Neuronal stem cell (in vitro differentiated cells): ENCODE measurements around the gene SLC6A6.

Source experiments
- DNase-seq: peaks from one replicate; pipeline ENCODE4 v3.0.0-alpha.2; 2013; ENCODE audit warnings: low spot score
- H2AFZ ChIP-seq: one replicate; pipeline ENCODE4 v1.6.1; 2013; ENCODE audit warnings: mild to moderate bottlenecking, low read length, inconsistent platforms
- H2AK5ac ChIP-seq: 2 replicates; pipeline ENCODE4 v1.6.1; 2013; ENCODE audit warnings: low read depth, mild to moderate bottlenecking, inconsistent platforms, low read length, moderate library complexity, mixed read lengths
- H2BK120ac ChIP-seq: 2 replicates; pipeline ENCODE4 v1.6.1; 2013; ENCODE audit warnings: low read depth, mild to moderate bottlenecking, inconsistent platforms, low read length, moderate library complexity, mixed read lengths
- H2BK12ac ChIP-seq: one replicate; pipeline ENCODE4 v1.6.1; 2013; ENCODE audit warnings: low read length, inconsistent platforms
- H2BK15ac ChIP-seq: 2 replicates; pipeline ENCODE4 v1.6.1; 2013; ENCODE audit warnings: mild to moderate bottlenecking, low read length, inconsistent platforms, mixed read lengths
- H2BK5ac ChIP-seq: one replicate; pipeline ENCODE4 v1.6.1; 2013; ENCODE audit warnings: inconsistent platforms, mild to moderate bottlenecking, low read length, moderate library complexity
- H3K14ac ChIP-seq: one replicate; pipeline ENCODE4 v1.6.1; 2013; ENCODE audit warnings: low read length, inconsistent platforms
- H3K18ac ChIP-seq: 2 replicates; pipeline ENCODE4 v1.6.1; 2013; ENCODE audit warnings: low read length, inconsistent platforms
- H3K23ac ChIP-seq: 2 replicates; pipeline ENCODE4 v1.6.1; 2013; ENCODE audit warnings: low read depth, mild to moderate bottlenecking, mixed read lengths, low read length, inconsistent platforms; ENCODE audit not compliant: poor library complexity
- H3K27ac ChIP-seq: replicated peaks from 3 replicates; pipeline ENCODE4 v1.5.1; 2013; ENCODE audit warnings: low read length, inconsistent platforms
- H3K27me3 ChIP-seq, 3 experiments: 2 replicates each; pipeline ENCODE4 v1.6.1; 2013; ENCODE audit warnings: low read length in 3 of 3, mild to moderate bottlenecking in 2 of 3, inconsistent platforms in 1 of 3, low read depth in 1 of 3, mixed read lengths in 1 of 3, moderate library complexity in 1 of 3; ENCODE audit not compliant: control insufficient read depth in 3 of 3, insufficient read depth in 3 of 3
- H3K36me3 ChIP-seq, 2 donors: replicated peaks in 1 of 2; 2 replicates each; pipeline ENCODE4 v1.6.1; 2013; ENCODE audit warnings: low read length in 2 of 2; ENCODE audit not compliant: control insufficient read depth in 2 of 2, insufficient read depth in 2 of 2
- H3K4ac ChIP-seq: 2 replicates; pipeline ENCODE4 v1.6.1; 2013; ENCODE audit warnings: inconsistent platforms, mild to moderate bottlenecking, low read length, moderate library complexity
- H3K4me1 ChIP-seq, 2 donors: 1 replicate in 1 of 2; 2 replicates in 1 of 2; pipeline ENCODE4 v1.6.1; 2013; ENCODE audit warnings: low read length in 2 of 2, low read depth in 1 of 2; ENCODE audit not compliant: control insufficient read depth in 2 of 2, insufficient read depth in 1 of 2
- H3K4me2 ChIP-seq: one replicate; pipeline ENCODE4 v1.6.1; 2013; ENCODE audit warnings: mild to moderate bottlenecking, low read length, inconsistent platforms; ENCODE audit not compliant: insufficient read depth, poor library complexity, severe bottlenecking
- H3K4me3 ChIP-seq, 2 donors: 2 replicates each; pipeline ENCODE4 v1.5.1; 2013; ENCODE audit warnings: low read length in 2 of 2, mild to moderate bottlenecking in 2 of 2, inconsistent platforms in 1 of 2, moderate library complexity in 1 of 2
- H3K79me1 ChIP-seq: one replicate; pipeline ENCODE4 v1.6.1; 2013; ENCODE audit warnings: low read depth, mild to moderate bottlenecking, inconsistent platforms, low read length, moderate library complexity
- H3K9ac ChIP-seq: one replicate; pipeline ENCODE4 v1.6.1; 2013; ENCODE audit warnings: mild to moderate bottlenecking, low read depth, low read length, inconsistent platforms; ENCODE audit not compliant: poor library complexity
- H3K9me3 ChIP-seq, 2 donors: replicated peaks in 1 of 2; 2 replicates each; pipeline versions ENCODE3 to v1.6.1; 2013; ENCODE audit warnings: low read length in 2 of 2, mild to moderate bottlenecking in 2 of 2, inconsistent platforms in 1 of 2, low read depth in 1 of 2, mixed read lengths in 1 of 2, moderate library complexity in 1 of 2; ENCODE audit not compliant: control insufficient read depth in 2 of 2, insufficient read depth in 1 of 2
- H4K8ac ChIP-seq: one replicate; pipeline ENCODE4 v1.6.1; 2013; ENCODE audit warnings: low read depth, mild to moderate bottlenecking, inconsistent platforms, low read length, moderate library complexity
- H4K91ac ChIP-seq: one replicate; pipeline ENCODE4 v1.6.1; 2013; ENCODE audit warnings: low read length, low read depth, mild to moderate bottlenecking, inconsistent platforms; ENCODE audit not compliant: poor library complexity
- WGBS, 2 donors: extraction: QIAGEN DNeasy Blood & Tissue Kit; methylation state at CpG; one replicate each; pipeline ENCODE4 v1.1.7; 2013; ENCODE audit warnings: missing lambda C conversion rate in 2 of 2, mixed read lengths in 1 of 2; ENCODE audit not compliant: insufficient read length in 2 of 2, insufficient replicate concordance in 1 of 2; ENCODE audit errors: extremely low coverage in 2 of 2; 5-methylcytosine and 5-hydroxymethylcytosine counted together

The SLC6A6 gene

DNA sequence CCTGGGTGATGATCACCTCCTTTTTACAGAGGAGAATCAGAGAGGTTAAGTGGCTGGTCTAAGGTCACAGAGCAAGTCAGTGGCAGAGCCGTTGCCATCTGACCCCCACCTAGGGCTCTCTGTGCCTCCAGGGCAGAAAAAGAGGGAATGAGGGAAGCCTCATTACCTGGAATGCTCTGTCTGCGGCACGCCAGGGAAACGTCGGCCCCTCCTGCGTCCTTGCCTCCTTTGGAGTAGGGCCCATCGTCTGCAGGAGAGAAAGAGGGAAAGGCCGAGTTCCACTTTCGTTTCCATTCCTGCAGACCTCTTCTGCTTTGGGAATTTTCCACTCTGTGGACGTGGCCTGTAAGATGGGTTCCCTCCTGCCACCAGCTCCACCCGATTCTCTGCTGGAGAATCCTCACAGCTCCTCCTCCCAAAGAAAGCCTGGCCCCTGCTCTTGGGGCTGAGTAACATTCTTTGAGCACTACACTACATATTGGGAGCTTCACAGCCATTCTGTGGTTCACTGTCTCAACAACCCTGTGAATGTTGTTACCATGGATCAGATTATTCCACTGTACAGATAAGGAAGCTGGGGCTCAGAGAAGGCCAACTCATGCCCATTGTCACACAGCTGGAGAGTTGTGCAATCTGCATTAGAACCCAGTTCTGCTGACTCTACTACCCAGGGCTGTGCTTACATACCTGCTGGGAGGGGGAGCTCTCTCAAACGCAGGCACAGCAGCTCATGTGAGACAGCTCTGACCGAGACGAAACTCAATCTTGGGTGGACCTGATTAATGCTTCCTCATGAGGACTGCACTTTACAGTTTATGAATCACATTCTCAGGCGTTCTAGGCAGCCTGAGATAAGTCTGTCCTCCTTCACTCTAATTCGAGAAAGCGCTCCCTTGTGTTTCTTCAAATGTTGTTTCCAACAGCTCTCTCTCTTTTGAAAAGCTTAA is 123.6 kb downstream of the SLC6A6 start:
- Histone ChIP-seq H2AK5ac (no peak overlapping the region), H3K27me3 (peaks cover 0 to 40% (median 0%) of the 10 kb centered on the region in 3 experiments), H3K4ac (no peak overlapping the region), H2BK120ac (no peak overlapping the region), H2BK15ac (no peak overlapping the region), H2BK5ac (no peak overlapping the region), H3K4me3 (no peak overlapping the region), H2AFZ (no peak overlapping the region), H3K4me2 (no peak overlapping the region), H4K91ac (no peak overlapping the region), H3K4me1 (peaks cover 0 to 6% of the 10 kb centered on the region in 2 donors), H3K79me1 (no peaks in the 10 kb centered on the region), H3K27ac (no peak overlapping the region), H2BK12ac (no peak overlapping the region), H3K9me3 (no peaks in the 10 kb centered on the region), H3K18ac (peak overlapping the region; percentile 32), H3K36me3 (no peaks in the 10 kb centered on the region), H3K23ac (no peak overlapping the region), H4K8ac (no peak overlapping the region), H3K14ac (no peak overlapping the region), H3K9ac (no peak overlapping the region)
- no CpG with 5 or more reads among the region's 17 CpGs for WGBS, 2 donors
- DNase-seq: no peak

DNA sequence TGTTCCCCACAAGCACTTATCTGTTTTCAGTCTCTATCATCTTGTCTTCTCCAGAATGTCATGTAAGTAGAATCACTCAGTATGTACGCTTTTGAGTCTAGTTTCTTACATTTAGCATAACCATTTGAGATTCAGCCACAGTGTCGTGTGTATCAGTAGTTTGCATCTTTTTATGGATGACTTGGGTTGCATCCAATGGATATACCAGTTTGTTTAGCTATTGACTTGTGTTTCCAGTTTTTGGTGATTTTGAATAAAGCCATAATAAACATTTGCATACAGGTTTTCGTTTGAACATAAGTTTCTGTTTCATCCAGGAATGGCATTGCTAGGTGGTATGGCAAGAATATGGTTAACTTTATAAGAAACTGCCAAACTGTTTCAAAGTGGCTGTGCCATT is 125.7 kb downstream of the SLC6A6 start:
- H3K4me3 ChIP-seq: no peak overlapping the region
- H3K27ac ChIP-seq: no peak overlapping the region
- H3K36me3 ChIP-seq: no peaks in the 10 kb centered on the region
- no peak overlapping the region for H2AFZ ChIP-seq
- no peak overlapping the region for H3K4me2 ChIP-seq
- no CpG with 5 or more reads among the region's 3 CpGs for WGBS, 2 donors
- DNase-seq: no peak
- no peak overlapping the region for H2AK5ac ChIP-seq
- no peak overlapping the region for H2BK120ac ChIP-seq
- H3K4me1 ChIP-seq: peaks cover 0 to 6% of the 10 kb centered on the region in 2 donors
- no peak overlapping the region for H2BK12ac ChIP-seq
- no peaks in the 10 kb centered on the region for H3K79me1 ChIP-seq
- peaks cover 0 to 39% (median 0%) of the 10 kb centered on the region in 3 experiments for H3K27me3 ChIP-seq
- no peak overlapping the region for H3K18ac ChIP-seq
- H2BK15ac ChIP-seq: no peak overlapping the region
- no peak overlapping the region for H4K91ac ChIP-seq
- H3K14ac ChIP-seq: no peak overlapping the region
- no peak overlapping the region for H3K4ac ChIP-seq
- no peak overlapping the region for H4K8ac ChIP-seq
- no peak overlapping the region for H3K9ac ChIP-seq
- no peak overlapping the region for H2BK5ac ChIP-seq
- no peaks in the 10 kb centered on the region for H3K9me3 ChIP-seq
- H3K23ac ChIP-seq: no peak overlapping the region

DNA sequence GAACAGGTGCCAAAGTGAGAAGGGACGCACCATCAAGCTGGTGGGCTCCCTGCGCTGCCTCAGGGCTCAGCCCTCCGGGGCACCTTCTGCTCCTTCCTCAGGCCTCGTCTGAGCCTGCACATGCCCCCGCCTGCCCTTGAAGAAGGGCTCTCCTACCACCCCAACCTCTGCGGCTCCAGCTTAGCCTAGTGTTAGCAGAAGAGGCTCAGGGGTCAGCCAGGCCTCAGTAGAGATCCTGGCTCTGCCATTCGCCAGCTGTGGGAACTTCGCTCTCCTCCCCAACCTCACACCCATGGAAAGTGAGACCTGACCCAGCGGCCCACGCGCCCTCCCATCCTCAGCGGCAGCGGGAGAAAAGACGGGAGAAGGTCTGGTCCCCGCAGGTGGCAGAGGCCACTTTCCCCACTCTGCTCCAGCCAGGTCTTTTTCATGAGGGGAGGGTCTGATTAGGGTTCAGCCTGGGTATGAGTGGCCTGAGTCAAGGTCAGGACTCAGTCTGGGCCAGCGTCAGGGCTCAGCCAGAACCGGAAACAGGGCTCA is 129.5 kb downstream of the SLC6A6 start:
- no peak overlapping the region for H3K4me3 ChIP-seq
- H2AFZ ChIP-seq: no peak overlapping the region
- peak overlapping the region; percentile 71 for H2AK5ac ChIP-seq
- H3K9ac ChIP-seq: no peak overlapping the region
- H2BK5ac ChIP-seq: peak overlapping the region; percentile 40
- H3K27ac ChIP-seq: no peak overlapping the region
- WGBS, 2 donors: no CpG with 5 or more reads among the region's 17 CpGs
- H4K8ac ChIP-seq: no peak overlapping the region
- H3K4me2 ChIP-seq: no peak overlapping the region
- H4K91ac ChIP-seq: no peak overlapping the region
- no peaks in the 10 kb centered on the region for H3K79me1 ChIP-seq
- H3K4me1 ChIP-seq: peaks cover 6 to 8% of the 10 kb centered on the region in 2 donors
- no peak overlapping the region for H2BK120ac ChIP-seq
- H2BK15ac ChIP-seq: no peak overlapping the region
- DNase-seq: no peak
- no peak overlapping the region for H3K14ac ChIP-seq
- no peak overlapping the region for H3K23ac ChIP-seq
- H3K36me3 ChIP-seq: no peaks in the 10 kb centered on the region
- peaks cover 0 to 42% (median 0%) of the 10 kb centered on the region in 3 experiments for H3K27me3 ChIP-seq
- H3K4ac ChIP-seq: no peak overlapping the region
- peak overlapping the region; percentile 44 for H3K18ac ChIP-seq
- H2BK12ac ChIP-seq: no peak overlapping the region
- H3K9me3 ChIP-seq: no peaks in the 10 kb centered on the region
